ENCODE measurements around the gene PDE2A.
"Not testable (repeated sequence)": the region's sequence is repeated elsewhere in the genome, so short reads cannot be mapped to it uniquely, and the experiment has no call there.

The PDE2A gene

GRCh38 chr11:72575533-72576242 is 98.5 kb downstream of the PDE2A start:
- Histone ChIP-seq H3K27me3 (ENCODE audit: control insufficient read depth in 5 of 5, insufficient read depth in 4 of 5, low read length in 5 of 5) (peaks cover 3 to 9% (median 6%) of the 10 kb centered on the region in 5 donors), H3K4me3 (ENCODE audit: low read depth in 1 of 5, low read length in 5 of 5) (no peak overlapping the region), H3K36me3 (ENCODE audit: control insufficient read depth in 5 of 5, insufficient read depth in 5 of 5, low read length in 5 of 5) (peaks cover 0 to 59% (median 29%) of the 10 kb centered on the region in 5 donors), H3K27ac (ENCODE audit: low read depth, low read length) (no peak overlapping the region), H3K4me1 (ENCODE audit: control insufficient read depth in 5 of 5, insufficient read depth in 5 of 5, low read length in 5 of 5) (peaks cover 0 to 14% (median 0%) of the 10 kb centered on the region in 5 donors), H3K9ac (ENCODE audit: low read length in 5 of 5) (no peak overlapping the region), H3K9me3 (ENCODE audit: control insufficient read depth in 5 of 5, low read length in 5 of 5) (no peaks in the 10 kb centered on the region)

- peaks cover 3 to 9% (median 8%) of the 10 kb centered on the region in 5 donors for H3K27me3 ChIP-seq (ENCODE audit: control insufficient read depth in 5 of 5, insufficient read depth in 4 of 5, low read length in 5 of 5)
- no peaks in the 10 kb centered on the region for H3K9me3 ChIP-seq (ENCODE audit: control insufficient read depth in 5 of 5, low read length in 5 of 5)
- H3K9ac ChIP-seq (ENCODE audit: low read length in 5 of 5) = no peak overlapping the region
- peaks cover 0 to 20% (median 0%) of the 10 kb centered on the region in 5 donors for H3K4me1 ChIP-seq (ENCODE audit: control insufficient read depth in 5 of 5, insufficient read depth in 5 of 5, low read length in 5 of 5)
- H3K4me3 ChIP-seq (ENCODE audit: low read depth in 1 of 5, low read length in 5 of 5) = no peak overlapping the region
- H3K27ac ChIP-seq (ENCODE audit: low read depth, low read length) = no peak overlapping the region
- peaks cover 0 to 50% (median 22%) of the 10 kb centered on the region in 5 donors for H3K36me3 ChIP-seq (ENCODE audit: control insufficient read depth in 5 of 5, insufficient read depth in 5 of 5, low read length in 5 of 5)
Measured at GRCh38 chr11:72574548-72575460, 99.4 kb downstream of the PDE2A start.

GRCh38 chr11:72573855-72574445 is 100.3 kb downstream of the PDE2A start:
- no peaks in the 10 kb centered on the region for H3K9me3 ChIP-seq (ENCODE audit: control insufficient read depth in 5 of 5, low read length in 5 of 5)
- H3K4me3 ChIP-seq (ENCODE audit: low read depth in 1 of 5, low read length in 5 of 5) = no peak overlapping the region
- peaks cover 0 to 42% (median 21%) of the 10 kb centered on the region in 5 donors for H3K36me3 ChIP-seq (ENCODE audit: control insufficient read depth in 5 of 5, insufficient read depth in 5 of 5, low read length in 5 of 5)
- peaks cover 3 to 10% (median 9%) of the 10 kb centered on the region in 5 donors for H3K27me3 ChIP-seq (ENCODE audit: control insufficient read depth in 5 of 5, insufficient read depth in 4 of 5, low read length in 5 of 5)
- H3K4me1 ChIP-seq (ENCODE audit: control insufficient read depth in 5 of 5, insufficient read depth in 5 of 5, low read length in 5 of 5) = peaks cover 0 to 20% (median 0%) of the 10 kb centered on the region in 5 donors
- H3K9ac ChIP-seq (ENCODE audit: low read length in 5 of 5) = no peak overlapping the region
- no peak overlapping the region for H3K27ac ChIP-seq (ENCODE audit: low read depth, low read length)

- Histone ChIP-seq H3K9ac (ENCODE audit: low read length in 5 of 5) (no peak overlapping the region), H3K4me3 (ENCODE audit: low read depth in 1 of 5, low read length in 5 of 5) (no peak overlapping the region), H3K36me3 (ENCODE audit: control insufficient read depth in 5 of 5, insufficient read depth in 5 of 5, low read length in 5 of 5) (peaks cover 0 to 35% (median 15%) of the 10 kb centered on the region in 5 donors), H3K27ac (ENCODE audit: low read depth, low read length) (no peak overlapping the region), H3K4me1 (ENCODE audit: control insufficient read depth in 5 of 5, insufficient read depth in 5 of 5, low read length in 5 of 5) (peaks cover 0 to 20% (median 0%) of the 10 kb centered on the region in 5 donors), H3K9me3 (ENCODE audit: control insufficient read depth in 5 of 5, low read length in 5 of 5) (no peaks in the 10 kb centered on the region), H3K27me3 (ENCODE audit: control insufficient read depth in 5 of 5, insufficient read depth in 4 of 5, low read length in 5 of 5) (peaks cover 3 to 10% (median 9%) of the 10 kb centered on the region in 5 donors)
Measured at GRCh38 chr11:72573072-72573854, 101.0 kb downstream of the PDE2A start.

- H3K4me3 ChIP-seq (ENCODE audit: low read depth in 1 of 5, low read length in 5 of 5); H3K27ac ChIP-seq (ENCODE audit: low read depth, low read length); H3K27me3 ChIP-seq (ENCODE audit: control insufficient read depth in 5 of 5, insufficient read depth in 4 of 5, low read length in 5 of 5); H3K9me3 ChIP-seq (ENCODE audit: control insufficient read depth in 5 of 5, low read length in 5 of 5); H3K9ac ChIP-seq (ENCODE audit: low read length in 5 of 5): not testable (repeated sequence)
- Histone ChIP-seq H3K36me3 (ENCODE audit: control insufficient read depth in 5 of 5, insufficient read depth in 5 of 5, low read length in 5 of 5) (peaks cover 0 to 27% (median 14%) of the 10 kb centered on the region in 5 donors), H3K4me1 (ENCODE audit: control insufficient read depth in 5 of 5, insufficient read depth in 5 of 5, low read length in 5 of 5) (peaks cover 0 to 20% (median 0%) of the 10 kb centered on the region in 5 donors)
Measured at GRCh38 chr11:72572540-72572939, 101.7 kb downstream of the PDE2A start.

- H3K27me3 ChIP-seq (ENCODE audit: control insufficient read depth in 5 of 5, insufficient read depth in 4 of 5, low read length in 5 of 5) = peaks cover 3 to 10% (median 9%) of the 10 kb centered on the region in 5 donors
- no peaks in the 10 kb centered on the region for H3K9me3 ChIP-seq (ENCODE audit: control insufficient read depth in 5 of 5, low read length in 5 of 5)
- no peak overlapping the region for H3K4me3 ChIP-seq (ENCODE audit: low read depth in 1 of 5, low read length in 5 of 5)
- H3K27ac ChIP-seq (ENCODE audit: low read depth, low read length) = no peak overlapping the region
- H3K4me1 ChIP-seq (ENCODE audit: control insufficient read depth in 5 of 5, insufficient read depth in 5 of 5, low read length in 5 of 5) = peaks cover 0 to 20% (median 0%) of the 10 kb centered on the region in 5 donors
- no peak overlapping the region for H3K9ac ChIP-seq (ENCODE audit: low read length in 5 of 5)
- peaks cover 0 to 13% (median 7%) of the 10 kb centered on the region in 5 donors for H3K36me3 ChIP-seq (ENCODE audit: control insufficient read depth in 5 of 5, insufficient read depth in 5 of 5, low read length in 5 of 5)
Measured at GRCh38 chr11:72570893-72571661, 103.1 kb downstream of the PDE2A start.

GRCh38 chr11:72569966-72570892 is 104.0 kb downstream of the PDE2A start:
- Histone ChIP-seq H3K27me3 (ENCODE audit: control insufficient read depth in 5 of 5, insufficient read depth in 4 of 5, low read length in 5 of 5) (peaks cover 2 to 10% (median 9%) of the 10 kb centered on the region in 5 donors), H3K9me3 (ENCODE audit: control insufficient read depth in 5 of 5, low read length in 5 of 5) (no peaks in the 10 kb centered on the region), H3K27ac (ENCODE audit: low read depth, low read length) (no peak overlapping the region), H3K36me3 (ENCODE audit: control insufficient read depth in 5 of 5, insufficient read depth in 5 of 5, low read length in 5 of 5) (peaks cover 0 to 5% (median 4%) of the 10 kb centered on the region in 5 donors), H3K4me3 (ENCODE audit: low read depth in 1 of 5, low read length in 5 of 5) (no peak overlapping the region), H3K9ac (ENCODE audit: low read length in 5 of 5) (no peak overlapping the region), H3K4me1 (ENCODE audit: control insufficient read depth in 5 of 5, insufficient read depth in 5 of 5, low read length in 5 of 5) (peaks cover 0 to 20% (median 0%) of the 10 kb centered on the region in 5 donors)

- H3K9me3 ChIP-seq (ENCODE audit: control insufficient read depth in 5 of 5, low read length in 5 of 5) = no peaks in the 10 kb centered on the region
- peaks cover 0 to 10% (median 3%) of the 10 kb centered on the region in 5 donors for H3K27me3 ChIP-seq (ENCODE audit: control insufficient read depth in 5 of 5, insufficient read depth in 4 of 5, low read length in 5 of 5)
- peaks cover 0 to 17% (median 0%) of the 10 kb centered on the region in 5 donors for H3K4me1 ChIP-seq (ENCODE audit: control insufficient read depth in 5 of 5, insufficient read depth in 5 of 5, low read length in 5 of 5)
- H3K4me3 ChIP-seq (ENCODE audit: low read depth in 1 of 5, low read length in 5 of 5) = no peak overlapping the region
- H3K9ac ChIP-seq (ENCODE audit: low read length in 5 of 5) = no peak overlapping the region
- no peak overlapping the region for H3K27ac ChIP-seq (ENCODE audit: low read depth, low read length)
- H3K36me3 ChIP-seq (ENCODE audit: control insufficient read depth in 5 of 5, insufficient read depth in 5 of 5, low read length in 5 of 5) = no peaks in the 10 kb centered on the region
Measured at GRCh38 chr11:72568861-72569260, 105.4 kb downstream of the PDE2A start.
